ENCODE data around the gene PNLIPRP3.

Gene PNLIPRP3

GRCh38 chr10:116510565-116510964, 82.9 kb downstream of the PNLIPRP3 start:
- no peak for TF ChIP-seq CTCF (IDR thresholded peaks at IDR 0.05; ENCODE audit: poor library complexity, severe bottlenecking)
- Histone ChIP-seq H3K4me1 (ENCODE audit: insufficient read depth, poor library complexity, severe bottlenecking) (no peaks in the 10 kb centered on the region), H3K36me3 (ENCODE audit: low read depth) (no peaks in the 10 kb centered on the region), H3K9me3 (ENCODE audit: severe bottlenecking) (no peaks in the 10 kb centered on the region), H3K27ac (ENCODE audit: poor library complexity, severe bottlenecking) (no peak overlapping the region), H3K4me3 (ENCODE audit: severe bottlenecking) (no peak overlapping the region), H3K27me3 (ENCODE audit: insufficient read depth, poor library complexity, severe bottlenecking) (peaks cover 3% of the 10 kb centered on the region)
- no peak for DNase-seq (ENCODE audit: low spot score)
- ATAC-seq (ENCODE audit: low read depth), result no peak

GRCh38 chr10:116511365-116511764, 83.7 kb downstream of the PNLIPRP3 start:
- ATAC-seq (ENCODE audit: low read depth) (no peak), DNase-seq (ENCODE audit: low spot score) (no peak)
- no peak overlapping the region for H3K4me3 ChIP-seq (ENCODE audit: severe bottlenecking)
- H3K27ac ChIP-seq (ENCODE audit: poor library complexity, severe bottlenecking), result no peak overlapping the region
- H3K9me3 ChIP-seq (ENCODE audit: severe bottlenecking), result no peaks in the 10 kb centered on the region
- H3K36me3 ChIP-seq (ENCODE audit: low read depth), result no peaks in the 10 kb centered on the region
- H3K4me1 ChIP-seq (ENCODE audit: insufficient read depth, poor library complexity, severe bottlenecking), result no peaks in the 10 kb centered on the region
- peak; percentile 25 for TF ChIP-seq CTCF (IDR thresholded peaks at IDR 0.05; ENCODE audit: poor library complexity, severe bottlenecking)
- peaks cover 3% of the 10 kb centered on the region for H3K27me3 ChIP-seq (ENCODE audit: insufficient read depth, poor library complexity, severe bottlenecking)

- ATAC-seq (ENCODE audit: low read depth) (no peak), DNase-seq (ENCODE audit: low spot score) (no peak)
- H3K4me1 ChIP-seq (ENCODE audit: insufficient read depth, poor library complexity, severe bottlenecking), result peaks cover 6% of the 10 kb centered on the region
- H3K27ac ChIP-seq (ENCODE audit: poor library complexity, severe bottlenecking), result no peak overlapping the region
- H3K4me3 ChIP-seq (ENCODE audit: severe bottlenecking), result no peak overlapping the region
- H3K36me3 ChIP-seq (ENCODE audit: low read depth), result no peaks in the 10 kb centered on the region
- H3K27me3 ChIP-seq (ENCODE audit: insufficient read depth, poor library complexity, severe bottlenecking), result no peaks in the 10 kb centered on the region
- TF ChIP-seq CTCF (IDR thresholded peaks at IDR 0.05; ENCODE audit: poor library complexity, severe bottlenecking), result peak; percentile 93
- H3K9me3 ChIP-seq (ENCODE audit: severe bottlenecking), result no peaks in the 10 kb centered on the region
Observed at GRCh38 chr10:116521424-116522290, 94.0 kb downstream of the PNLIPRP3 start.

GRCh38 chr10:116522803-116523381, 95.2 kb downstream of the PNLIPRP3 start:
- no peaks in the 10 kb centered on the region for H3K27me3 ChIP-seq (ENCODE audit: insufficient read depth, poor library complexity, severe bottlenecking)
- H3K9me3 ChIP-seq (ENCODE audit: severe bottlenecking), result no peaks in the 10 kb centered on the region
- no peak overlapping the region for H3K4me3 ChIP-seq (ENCODE audit: severe bottlenecking)
- ATAC-seq (ENCODE audit: low read depth), result no peak
- no peak for DNase-seq (ENCODE audit: low spot score)
- H3K4me1 ChIP-seq (ENCODE audit: insufficient read depth, poor library complexity, severe bottlenecking), result peaks cover 6% of the 10 kb centered on the region
- H3K27ac ChIP-seq (ENCODE audit: poor library complexity, severe bottlenecking), result no peak overlapping the region
- no peaks in the 10 kb centered on the region for H3K36me3 ChIP-seq (ENCODE audit: low read depth)
- no peak for TF ChIP-seq CTCF (IDR thresholded peaks at IDR 0.05; ENCODE audit: poor library complexity, severe bottlenecking)

GRCh38 chr10:116524736-116525135, 97.1 kb downstream of the PNLIPRP3 start:
- no peak for DNase-seq (ENCODE audit: low spot score)
- TF ChIP-seq CTCF (IDR thresholded peaks at IDR 0.05; ENCODE audit: poor library complexity, severe bottlenecking), result no peak
- H3K4me1 ChIP-seq (ENCODE audit: insufficient read depth, poor library complexity, severe bottlenecking), result peaks cover 6% of the 10 kb centered on the region
- no peaks in the 10 kb centered on the region for H3K9me3 ChIP-seq (ENCODE audit: severe bottlenecking)
- H3K4me3 ChIP-seq (ENCODE audit: severe bottlenecking), result no peak overlapping the region
- peak; percentile 62 for ATAC-seq (ENCODE audit: low read depth)
- H3K27ac ChIP-seq (ENCODE audit: poor library complexity, severe bottlenecking), result no peak overlapping the region
- H3K27me3 ChIP-seq (ENCODE audit: insufficient read depth, poor library complexity, severe bottlenecking), result no peaks in the 10 kb centered on the region
- no peaks in the 10 kb centered on the region for H3K36me3 ChIP-seq (ENCODE audit: low read depth)
